ENCODE data around the gene DNAAF1. TPM values are rescaled to one million over a fixed set of nuclear protein-coding genes. Genes with fewer than 3 reads are reported as not detected.

The DNAAF1 gene
- not detected in 2 replicates for total RNA-seq

- intact Hi-C loops (cut with micrococcal nuclease), result loop anchor here (1.0 kb wide), 7 partner anchors 29 to 338 kb away; partner anchors contain the start of genes HSBP1, MBTPS1, OSGIN1 and TAF1C
Measured at GRCh38 chr16:84144859-84145639, at the start of gene DNAAF1, which contains the start of gene HSDL1. TSS of gene DNAAF1 (plus strand) at chr16:84145308. CDS start at chr16:84145441, 133 bp downstream. TSS of gene HSDL1 (minus strand) at chr16:84145177. CDS start at chr16:84131321, 13,856 bp downstream.

GRCh38 chr16:84095466-84095865 lies 49.6 kb upstream of the DNAAF1 start:
- intact Hi-C loops (cut with micrococcal nuclease), result no loop called here

- intact Hi-C loops (cut with micrococcal nuclease), result no loop called here
Measured at GRCh38 chr16:84096447-84097005, 48.6 kb upstream of the DNAAF1 start.

- intact Hi-C loops (cut with micrococcal nuclease), result loop anchor here (1.0 kb wide), 5 partner anchors 11 to 88 kb away; partner anchors contain the start of genes DNAAF1, HSDL1, MBTPS1 and TAF1C
Measured at GRCh38 chr16:84098939-84099338, 46.2 kb upstream of the DNAAF1 start.

- intact Hi-C loops (cut with micrococcal nuclease), result no loop called here
Measured at GRCh38 chr16:84103678-84104077, 41.4 kb upstream of the DNAAF1 start.

GRCh38 chr16:84104231-84104630 lies 40.9 kb upstream of the DNAAF1 start:
- intact Hi-C loops (cut with micrococcal nuclease), result no loop called here

- intact Hi-C loops (cut with micrococcal nuclease), result no loop called here
Measured at GRCh38 chr16:84105301-84105815, 39.8 kb upstream of the DNAAF1 start.

GRCh38 chr16:84105948-84106740 lies 39.0 kb upstream of the DNAAF1 start:
- intact Hi-C loops (cut with micrococcal nuclease), result no loop called here

GRCh38 chr16:84107921-84108320 lies 37.2 kb upstream of the DNAAF1 start:
- intact Hi-C loops (cut with micrococcal nuclease), result no loop called here

- intact Hi-C loops (cut with micrococcal nuclease), result loop anchor here (10.0 kb wide), 2 partner anchors 395 to 915 kb away; partner anchors contain the start of genes KIAA0513 and MEAK7
Measured at GRCh38 chr16:84109598-84110335, 35.3 kb upstream of the DNAAF1 start.

- intact Hi-C loops (cut with micrococcal nuclease), result loop anchor here (10.0 kb wide), 2 partner anchors 394 to 914 kb away; partner anchors contain the start of genes KIAA0513 and MEAK7
Measured at GRCh38 chr16:84110527-84110926, 34.6 kb upstream of the DNAAF1 start.

GRCh38 chr16:84111525-84111924 lies 33.6 kb upstream of the DNAAF1 start:
- intact Hi-C loops (cut with micrococcal nuclease), result loop anchor here (10.0 kb wide), 2 partner anchors 393 to 913 kb away; partner anchors contain the start of genes KIAA0513 and MEAK7

GRCh38 chr16:84111949-84112348 lies 33.2 kb upstream of the DNAAF1 start:
- intact Hi-C loops (cut with micrococcal nuclease), result loop anchor here (10.0 kb wide), 2 partner anchors 393 to 913 kb away; partner anchors contain the start of genes KIAA0513 and MEAK7

- intact Hi-C loops (cut with micrococcal nuclease), result loop anchor here (1.0 to 10.0 kb wide), 12 partner anchors 17 to 909 kb away; partner anchors contain the start of genes DNAAF1, HSBP1, HSDL1 and KIAA0513
Measured at GRCh38 chr16:84115919-84116719, 29.0 kb upstream of the DNAAF1 start.

- intact Hi-C loops (cut with micrococcal nuclease), result loop anchor here (1.0 to 10.0 kb wide), 13 partner anchors 18 to 908 kb away; partner anchors contain the start of genes DNAAF1, HSBP1, HSDL1 and KIAA0513
Measured at GRCh38 chr16:84116720-84117493, 28.2 kb upstream of the DNAAF1 start, which contains the start of gene MBTPS1. TSS of gene MBTPS1 (minus strand) at chr16:84116942. CDS start at chr16:84101783, 15,159 bp downstream.

- intact Hi-C loops (cut with micrococcal nuclease), result loop anchor here (1.0 to 10.0 kb wide), 4 partner anchors 55 to 907 kb away; partner anchors contain the start of genes KIAA0513 and MEAK7
Measured at GRCh38 chr16:84117494-84117843, 27.6 kb upstream of the DNAAF1 start.

GRCh38 chr16:84118315-84118714 lies 26.8 kb upstream of the DNAAF1 start:
- intact Hi-C loops (cut with micrococcal nuclease), result loop anchor here (10.0 kb wide), 2 partner anchors 386 to 906 kb away; partner anchors contain the start of genes KIAA0513 and MEAK7

- intact Hi-C loops (cut with micrococcal nuclease), result loop anchor here (10.0 kb wide), 2 partner anchors 385 to 905 kb away; partner anchors contain the start of genes KIAA0513 and MEAK7
Measured at GRCh38 chr16:84119368-84119767, 25.7 kb upstream of the DNAAF1 start.

Measured in T-helper 1 cell treated with Interleukin-12 subunit alpha and Interleukin-12 subunit beta and Interleukin-4 antibody, amounts not matched to agents 30 ng/mL and 1 ng/mL, for 36 hours (primary cell).